Measurements from ENCODE around the gene POC1A. TPM values are rescaled to one million over a fixed set of nuclear protein-coding genes. Genes with fewer than 3 reads are reported as not detected.

POC1A gene
- total and polyA plus RNA-seq, 2 experiments from 2014 or later: 19.1 to 26.7 TPM

- TF ChIP-seq CTCF (conservative IDR thresholded peaks at IDR 0.05; ENCODE audit: low read depth in 2 of 2) (no peak), CREB1 (CRISPR knock-in tag; IDR thresholded peaks at IDR 0.05; ENCODE audit: low read depth) (no peak), NANOG (IDR thresholded peaks at IDR 0.05; ENCODE audit: borderline replicate concordance) (no peak)
- TF ChIP-seq, protein P1, sequence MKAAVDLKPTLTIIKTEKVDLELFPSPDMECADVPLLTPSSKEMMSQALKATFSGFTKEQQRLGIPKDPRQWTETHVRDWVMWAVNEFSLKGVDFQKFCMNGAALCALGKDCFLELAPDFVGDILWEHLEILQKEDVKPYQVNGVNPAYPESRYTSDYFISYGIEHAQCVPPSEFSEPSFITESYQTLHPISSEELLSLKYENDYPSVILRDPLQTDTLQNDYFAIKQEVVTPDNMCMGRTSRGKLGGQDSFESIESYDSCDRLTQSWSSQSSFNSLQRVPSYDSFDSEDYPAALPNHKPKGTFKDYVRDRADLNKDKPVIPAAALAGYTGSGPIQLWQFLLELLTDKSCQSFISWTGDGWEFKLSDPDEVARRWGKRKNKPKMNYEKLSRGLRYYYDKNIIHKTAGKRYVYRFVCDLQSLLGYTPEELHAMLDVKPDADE (IDR thresholded peaks at IDR 0.05): no peak
Measured at GRCh38 chr3:52036222-52036694, 118.0 kb downstream of the POC1A start (continued).

DNA sequence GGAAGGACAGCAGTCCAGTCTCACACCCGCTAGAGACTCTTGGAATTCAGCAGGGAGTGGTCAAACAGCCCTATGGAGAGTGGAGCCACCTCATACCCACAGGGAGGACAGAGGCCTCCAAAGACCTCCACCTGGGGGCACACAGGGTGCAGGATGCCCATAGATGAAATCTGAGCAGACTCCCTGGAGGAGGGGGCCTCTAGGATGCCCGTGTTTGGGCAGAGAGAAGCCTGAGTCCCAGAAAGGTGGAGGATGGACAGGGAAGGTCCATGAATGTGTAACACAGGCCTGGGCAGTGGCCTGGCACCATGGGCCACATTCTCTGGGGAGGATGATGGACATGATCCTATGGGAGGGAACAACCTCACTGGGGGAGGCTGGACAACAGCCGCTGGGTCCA, 119.6 kb downstream of the POC1A start:
- Histone ChIP-seq H3K4me1 (ENCODE audit: insufficient read depth) (no peaks in the 10 kb centered on the region), H3K79me2 (replicated peaks; ENCODE audit: insufficient read depth) (no peaks in the 10 kb centered on the region), H3K27me3 (ENCODE audit: insufficient read depth) (no peaks in the 10 kb centered on the region), H3K4me2 (no peak overlapping the region), H3F3A (replicated peaks; ENCODE audit: low read depth) (no peaks in the 10 kb centered on the region), H3K27ac (ENCODE audit: low read depth) (no peak overlapping the region), H2AFZ (no peak overlapping the region), H3K36me3 (ENCODE audit: insufficient read depth) (no peaks in the 10 kb centered on the region), H4K20me1 (replicated peaks; ENCODE audit: insufficient read depth) (no peaks in the 10 kb centered on the region), H3K9me2 (ENCODE audit: insufficient read depth) (no peaks in the 10 kb centered on the region), H3K4me3 (no peak overlapping the region)
- Mint-ChIP-seq H3K27ac (no peak overlapping the region), H3K4me3 (no peak overlapping the region), H3K4me1 (peaks cover 6% of the 10 kb centered on the region), H3K9me3 (no peaks in the 10 kb centered on the region), H3K27me3 (ENCODE audit: insufficient read depth, low read depth, poor library complexity) (peaks cover 12% of the 10 kb centered on the region), H3K36me3 (ENCODE audit: low read depth) (no peaks in the 10 kb centered on the region)
- ATAC-seq (no peak), DNase-seq (ENCODE audit: low spot score) (no peak)
- TF ChIP-seq ZNF114 (CRISPR knock-in tag; IDR thresholded peaks at IDR 0.05) (no peak), CREB1 (CRISPR knock-in tag; IDR thresholded peaks at IDR 0.05; ENCODE audit: low read depth) (no peak), ZNF331 (CRISPR knock-in tag; IDR thresholded peaks at IDR 0.05; ENCODE audit: low read depth) (no peak), EZH2phosphoT487 (IDR thresholded peaks at IDR 0.05; ENCODE audit: unreplicated experiment) (no peak), NANOG (IDR thresholded peaks at IDR 0.05; ENCODE audit: borderline replicate concordance) (no peak), REST (IDR thresholded peaks at IDR 0.05; ENCODE audit: unreplicated experiment) (no peak), STAT1 (IDR thresholded peaks at IDR 0.05; ENCODE audit: unreplicated experiment) (no peak), JUNB (IDR thresholded peaks at IDR 0.05; ENCODE audit: unreplicated experiment) (no peak)
- TF ChIP-seq, protein P1 (IDR thresholded peaks at IDR 0.05): no peak
- TF ChIP-seq, protein P2, sequence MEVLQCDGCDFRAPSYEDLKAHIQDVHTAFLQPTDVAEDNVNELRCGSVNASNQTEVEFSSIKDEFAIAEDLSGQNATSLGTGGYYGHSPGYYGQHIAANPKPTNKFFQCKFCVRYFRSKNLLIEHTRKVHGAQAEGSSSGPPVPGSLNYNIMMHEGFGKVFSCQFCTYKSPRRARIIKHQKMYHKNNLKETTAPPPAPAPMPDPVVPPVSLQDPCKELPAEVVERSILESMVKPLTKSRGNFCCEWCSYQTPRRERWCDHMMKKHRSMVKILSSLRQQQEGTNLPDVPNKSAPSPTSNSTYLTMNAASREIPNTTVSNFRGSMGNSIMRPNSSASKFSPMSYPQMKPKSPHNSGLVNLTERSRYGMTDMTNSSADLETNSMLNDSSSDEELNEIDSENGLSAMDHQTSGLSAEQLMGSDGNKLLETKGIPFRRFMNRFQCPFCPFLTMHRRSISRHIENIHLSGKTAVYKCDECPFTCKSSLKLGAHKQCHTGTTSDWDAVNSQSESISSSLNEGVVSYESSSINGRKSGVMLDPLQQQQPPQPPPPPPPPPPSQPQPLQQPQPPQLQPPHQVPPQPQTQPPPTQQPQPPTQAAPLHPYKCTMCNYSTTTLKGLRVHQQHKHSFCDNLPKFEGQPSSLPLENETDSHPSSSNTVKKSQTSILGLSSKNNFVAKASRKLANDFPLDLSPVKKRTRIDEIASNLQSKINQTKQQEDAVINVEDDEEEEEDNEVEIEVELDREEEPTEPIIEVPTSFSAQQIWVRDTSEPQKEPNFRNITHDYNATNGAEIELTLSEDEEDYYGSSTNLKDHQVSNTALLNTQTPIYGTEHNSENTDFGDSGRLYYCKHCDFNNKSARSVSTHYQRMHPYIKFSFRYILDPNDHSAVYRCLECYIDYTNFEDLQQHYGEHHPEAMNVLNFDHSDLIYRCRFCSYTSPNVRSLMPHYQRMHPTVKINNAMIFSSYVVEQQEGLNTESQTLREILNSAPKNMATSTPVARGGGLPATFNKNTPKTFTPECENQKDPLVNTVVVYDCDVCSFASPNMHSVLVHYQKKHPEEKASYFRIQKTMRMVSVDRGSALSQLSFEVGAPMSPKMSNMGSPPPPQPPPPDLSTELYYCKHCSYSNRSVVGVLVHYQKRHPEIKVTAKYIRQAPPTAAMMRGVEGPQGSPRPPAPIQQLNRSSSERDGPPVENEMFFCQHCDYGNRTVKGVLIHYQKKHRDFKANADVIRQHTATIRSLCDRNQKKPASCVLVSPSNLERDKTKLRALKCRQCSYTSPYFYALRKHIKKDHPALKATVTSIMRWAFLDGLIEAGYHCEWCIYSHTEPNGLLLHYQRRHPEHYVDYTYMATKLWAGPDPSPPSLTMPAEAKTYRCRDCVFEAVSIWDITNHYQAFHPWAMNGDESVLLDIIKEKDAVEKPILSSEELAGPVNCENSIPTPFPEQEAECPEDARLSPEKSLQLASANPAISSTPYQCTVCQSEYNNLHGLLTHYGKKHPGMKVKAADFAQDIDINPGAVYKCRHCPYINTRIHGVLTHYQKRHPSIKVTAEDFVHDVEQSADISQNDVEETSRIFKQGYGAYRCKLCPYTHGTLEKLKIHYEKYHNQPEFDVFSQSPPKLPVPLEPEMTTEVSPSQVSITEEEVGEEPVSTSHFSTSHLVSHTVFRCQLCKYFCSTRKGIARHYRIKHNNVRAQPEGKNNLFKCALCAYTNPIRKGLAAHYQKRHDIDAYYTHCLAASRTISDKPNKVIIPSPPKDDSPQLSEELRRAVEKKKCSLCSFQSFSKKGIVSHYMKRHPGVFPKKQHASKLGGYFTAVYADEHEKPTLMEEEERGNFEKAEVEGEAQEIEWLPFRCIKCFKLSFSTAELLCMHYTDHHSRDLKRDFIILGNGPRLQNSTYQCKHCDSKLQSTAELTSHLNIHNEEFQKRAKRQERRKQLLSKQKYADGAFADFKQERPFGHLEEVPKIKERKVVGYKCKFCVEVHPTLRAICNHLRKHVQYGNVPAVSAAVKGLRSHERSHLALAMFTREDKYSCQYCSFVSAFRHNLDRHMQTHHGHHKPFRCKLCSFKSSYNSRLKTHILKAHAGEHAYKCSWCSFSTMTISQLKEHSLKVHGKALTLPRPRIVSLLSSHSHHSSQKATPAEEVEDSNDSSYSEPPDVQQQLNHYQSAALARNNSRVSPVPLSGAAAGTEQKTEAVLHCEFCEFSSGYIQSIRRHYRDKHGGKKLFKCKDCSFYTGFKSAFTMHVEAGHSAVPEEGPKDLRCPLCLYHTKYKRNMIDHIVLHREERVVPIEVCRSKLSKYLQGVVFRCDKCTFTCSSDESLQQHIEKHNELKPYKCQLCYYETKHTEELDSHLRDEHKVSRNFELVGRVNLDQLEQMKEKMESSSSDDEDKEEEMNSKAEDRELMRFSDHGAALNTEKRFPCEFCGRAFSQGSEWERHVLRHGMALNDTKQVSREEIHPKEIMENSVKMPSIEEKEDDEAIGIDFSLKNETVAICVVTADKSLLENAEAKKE (CRISPR knock-in tag; IDR thresholded peaks at IDR 0.05): no peak

Data from GM23338 (cell line).